Mammary epithelial cell (primary cell): ENCODE measurements around the gene ZNF738.

ENCODE experiments used
- EZH2 ChIP-seq: IDR thresholded peaks from 2 replicates; pipeline ENCODE4 v1.6.1; 2012; ENCODE audit warnings: low read length, inconsistent platforms, borderline replicate concordance
- TF ChIP-seq, protein P1 (sequence below), 2 donors: IDR thresholded peaks in 1 of 2; conservative IDR thresholded peaks in 1 of 2; 2 replicates each; pipeline ENCODE4 v1.5.1; 2011 to 2012; ENCODE audit warnings: inconsistent platforms in 2 of 2, low read length in 2 of 2, mild to moderate bottlenecking in 2 of 2, control low read depth in 1 of 2, low read depth in 1 of 2; ENCODE audit not compliant: insufficient read depth in 1 of 2; ENCODE audit errors: extremely low read depth in 1 of 2

DNA sequence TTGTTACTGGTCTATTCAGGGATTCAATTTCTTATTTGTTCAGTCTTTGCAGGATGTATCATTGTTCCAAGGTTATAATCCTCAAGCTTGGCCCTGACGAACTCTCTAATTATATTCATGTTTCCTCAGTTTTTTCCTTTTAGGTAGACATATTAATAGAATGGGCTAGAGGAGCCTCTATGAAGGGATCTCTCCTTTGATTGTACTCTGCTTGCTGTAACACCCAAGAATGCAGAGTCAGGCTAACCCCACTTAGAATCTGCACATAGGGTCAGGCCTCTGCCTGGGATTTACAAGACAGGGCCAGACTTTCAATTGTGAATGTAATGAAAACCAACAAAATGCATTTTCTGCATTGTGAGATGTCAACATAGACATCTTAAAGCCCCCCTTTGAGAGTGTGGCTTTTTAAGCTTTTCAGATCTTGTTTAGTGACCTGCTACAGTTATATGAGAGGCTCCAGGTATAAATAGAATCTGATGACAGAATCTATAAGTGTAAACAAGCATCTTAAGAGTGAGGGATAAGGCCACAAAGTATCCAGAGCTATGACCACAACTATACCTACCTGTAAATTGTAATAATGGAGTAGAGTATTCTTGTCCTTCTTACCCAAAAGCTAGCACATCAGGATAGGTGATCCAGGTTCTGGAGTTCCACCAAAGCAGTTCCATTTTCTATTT, 43.6 kb downstream of the ZNF738 start:
- TF ChIP-seq, protein P1, sequence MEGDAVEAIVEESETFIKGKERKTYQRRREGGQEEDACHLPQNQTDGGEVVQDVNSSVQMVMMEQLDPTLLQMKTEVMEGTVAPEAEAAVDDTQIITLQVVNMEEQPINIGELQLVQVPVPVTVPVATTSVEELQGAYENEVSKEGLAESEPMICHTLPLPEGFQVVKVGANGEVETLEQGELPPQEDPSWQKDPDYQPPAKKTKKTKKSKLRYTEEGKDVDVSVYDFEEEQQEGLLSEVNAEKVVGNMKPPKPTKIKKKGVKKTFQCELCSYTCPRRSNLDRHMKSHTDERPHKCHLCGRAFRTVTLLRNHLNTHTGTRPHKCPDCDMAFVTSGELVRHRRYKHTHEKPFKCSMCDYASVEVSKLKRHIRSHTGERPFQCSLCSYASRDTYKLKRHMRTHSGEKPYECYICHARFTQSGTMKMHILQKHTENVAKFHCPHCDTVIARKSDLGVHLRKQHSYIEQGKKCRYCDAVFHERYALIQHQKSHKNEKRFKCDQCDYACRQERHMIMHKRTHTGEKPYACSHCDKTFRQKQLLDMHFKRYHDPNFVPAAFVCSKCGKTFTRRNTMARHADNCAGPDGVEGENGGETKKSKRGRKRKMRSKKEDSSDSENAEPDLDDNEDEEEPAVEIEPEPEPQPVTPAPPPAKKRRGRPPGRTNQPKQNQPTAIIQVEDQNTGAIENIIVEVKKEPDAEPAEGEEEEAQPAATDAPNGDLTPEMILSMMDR (conservative IDR thresholded peaks at IDR 0.05 in 1 of 2, IDR thresholded peaks at IDR 0.05 in 1 of 2; ENCODE audit: extremely low read depth in 1 of 2, insufficient read depth in 1 of 2, low read depth in 1 of 2, low read length in 2 of 2) = no peak
- no peak for TF ChIP-seq EZH2
